A673 (cell line): ENCODE measurements around the gene VWA8.

Source experiments
- CTCF ChIP-seq: fragments of 300-800, 200-600 bp; sonication (generic); conservative IDR thresholded peaks from 2 replicates; pipeline ENCODE4 v1.5.1; 2017; ENCODE audit warnings: low read depth, mild to moderate bottlenecking, antibody characterized with exemption, low read length, moderate library complexity, mixed read lengths
- EZH2 ChIP-seq: fragments of 200-600 bp; sonication (generic); IDR thresholded peaks from 2 replicates; pipeline ENCODE4 v1.6.1; 2017; ENCODE audit warnings: borderline replicate concordance, low read depth, mild to moderate bottlenecking, mixed read lengths, antibody characterized with exemption, low read length; ENCODE audit not compliant: poor library complexity, severe bottlenecking

- TF ChIP-seq EZH2 (no peak), CTCF (no peak)
Observed at GRCh38 chr13:41944635-41945397, 16.1 kb downstream of the VWA8 start.
